BE2C (cell line): ENCODE results near the gene LAMA5.

Source experiments
- DNase-seq: peaks from one replicate; pipeline ENCODE4 v3.0.0-alpha.2; 2020
- H3K27me3 ChIP-seq: fragments of 250-450 bp; sonication (Bioruptor Pico); 2 replicates; pipeline ENCODE4 v1.5.1; 2020; ENCODE audit warnings: mild to moderate bottlenecking
- H3K36me3 ChIP-seq: fragments of 250-450 bp; sonication (Bioruptor Pico); 2 replicates; pipeline ENCODE4 v1.5.1; 2020; ENCODE audit warnings: mild to moderate bottlenecking
- H3K4me1 ChIP-seq: fragments of 250-450 bp; sonication (Bioruptor Pico); 2 replicates; pipeline ENCODE4 v1.5.1; 2020
- H3K4me3 ChIP-seq: 2 replicates; pipeline ENCODE4 v1.5.1; 2011; ENCODE audit warnings: low read depth, low read length
- H3K9me3 ChIP-seq: fragments of 250-450 bp; sonication (Bioruptor Pico); 2 replicates; pipeline ENCODE4 v1.5.1; 2020
- TF ChIP-seq, protein P1 (sequence below): IDR thresholded peaks from 2 replicates; pipeline ENCODE4 v1.5.1; 2012; ENCODE audit warnings: mild to moderate bottlenecking, low read depth, low read length

The LAMA5 gene

GRCh38 chr20:62321975-62322374 lies 45.1 kb downstream of the LAMA5 start:
- no peaks in the 10 kb centered on the region for H3K4me1 ChIP-seq
- TF ChIP-seq, protein P1, sequence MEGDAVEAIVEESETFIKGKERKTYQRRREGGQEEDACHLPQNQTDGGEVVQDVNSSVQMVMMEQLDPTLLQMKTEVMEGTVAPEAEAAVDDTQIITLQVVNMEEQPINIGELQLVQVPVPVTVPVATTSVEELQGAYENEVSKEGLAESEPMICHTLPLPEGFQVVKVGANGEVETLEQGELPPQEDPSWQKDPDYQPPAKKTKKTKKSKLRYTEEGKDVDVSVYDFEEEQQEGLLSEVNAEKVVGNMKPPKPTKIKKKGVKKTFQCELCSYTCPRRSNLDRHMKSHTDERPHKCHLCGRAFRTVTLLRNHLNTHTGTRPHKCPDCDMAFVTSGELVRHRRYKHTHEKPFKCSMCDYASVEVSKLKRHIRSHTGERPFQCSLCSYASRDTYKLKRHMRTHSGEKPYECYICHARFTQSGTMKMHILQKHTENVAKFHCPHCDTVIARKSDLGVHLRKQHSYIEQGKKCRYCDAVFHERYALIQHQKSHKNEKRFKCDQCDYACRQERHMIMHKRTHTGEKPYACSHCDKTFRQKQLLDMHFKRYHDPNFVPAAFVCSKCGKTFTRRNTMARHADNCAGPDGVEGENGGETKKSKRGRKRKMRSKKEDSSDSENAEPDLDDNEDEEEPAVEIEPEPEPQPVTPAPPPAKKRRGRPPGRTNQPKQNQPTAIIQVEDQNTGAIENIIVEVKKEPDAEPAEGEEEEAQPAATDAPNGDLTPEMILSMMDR = no peak
- H3K9me3 ChIP-seq = no peaks in the 10 kb centered on the region; the same call in 1 of the 2 replicates
- H3K4me3 ChIP-seq = no peak overlapping the region
- DNase-seq = no peak
- no peaks in the 10 kb centered on the region; the same call in 1 of the 2 replicates for H3K36me3 ChIP-seq
- no peaks in the 10 kb centered on the region for H3K27me3 ChIP-seq

DNA sequence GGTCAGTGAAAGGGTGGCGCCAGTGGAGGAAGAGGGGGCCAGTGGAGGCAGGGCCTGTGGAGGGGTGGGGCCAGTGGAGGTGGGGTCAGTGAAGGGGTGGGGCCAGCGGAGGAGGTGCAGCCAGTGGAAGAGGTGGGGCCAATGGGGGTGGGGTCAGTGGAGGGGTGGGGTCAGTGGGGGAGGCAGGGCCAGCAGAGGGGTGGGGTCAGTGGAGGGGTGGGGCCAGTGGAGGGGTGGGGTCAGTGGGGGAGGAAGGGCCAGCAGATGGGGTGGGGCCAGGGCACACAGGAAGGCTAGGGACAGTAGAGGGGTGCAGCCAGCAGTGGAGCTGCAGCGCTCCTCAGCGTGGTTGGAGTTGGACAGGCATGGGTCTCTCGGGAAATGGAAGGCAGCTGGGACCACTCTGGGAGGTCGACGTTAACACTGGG lies 45.6 kb downstream of the LAMA5 start:
- no peak overlapping the region for H3K4me3 ChIP-seq
- TF ChIP-seq, protein P1 = no peak
- no peaks in the 10 kb centered on the region; the same call in 1 of the 2 replicates for H3K36me3 ChIP-seq
- no peaks in the 10 kb centered on the region for H3K27me3 ChIP-seq
- no peaks in the 10 kb centered on the region for H3K4me1 ChIP-seq
- DNase-seq = peak; percentile 68
- no peaks in the 10 kb centered on the region; the same call in 1 of the 2 replicates for H3K9me3 ChIP-seq

DNA sequence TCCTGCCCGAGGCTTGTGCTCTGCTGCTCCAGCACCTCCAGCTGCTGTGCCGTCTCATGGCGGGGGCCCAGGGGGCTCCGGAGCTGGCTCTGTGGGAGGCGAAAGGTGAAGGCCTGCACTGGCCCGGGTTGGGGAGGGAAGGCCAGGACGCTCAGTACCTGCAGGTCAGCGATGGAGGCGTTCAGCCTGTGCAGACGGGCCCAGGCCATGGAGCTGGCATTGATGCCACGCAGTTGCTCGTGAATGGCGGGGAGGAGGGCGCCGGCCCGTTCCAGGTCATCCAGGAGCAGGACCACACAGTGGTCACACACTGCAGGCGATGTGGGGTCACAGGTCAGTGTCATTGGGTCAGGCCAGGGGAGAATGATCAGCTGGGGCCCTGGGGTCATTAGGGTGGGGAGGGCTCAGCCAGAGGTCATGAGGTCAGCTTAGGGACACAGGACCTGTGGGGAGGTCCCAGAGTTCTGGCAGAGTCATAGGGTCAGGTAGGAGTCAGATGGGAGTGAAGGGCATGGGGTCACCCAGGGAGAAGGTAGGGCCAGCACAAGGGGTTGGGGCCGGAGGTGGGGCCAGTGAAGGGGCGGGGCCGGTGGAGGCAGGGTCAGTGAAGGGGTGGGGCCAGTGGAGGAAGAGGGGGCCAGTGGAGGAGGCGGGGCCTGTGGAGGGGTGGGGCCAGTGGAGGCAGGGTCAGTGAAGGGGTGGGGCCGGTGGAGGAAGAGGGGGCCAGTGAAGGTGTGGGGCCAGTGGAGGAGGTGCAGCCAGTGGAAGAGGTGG lies 46.3 kb downstream of the LAMA5 start:
- Histone ChIP-seq H3K4me1 (no peaks in the 10 kb centered on the region), H3K4me3 (no peak overlapping the region), H3K27me3 (no peaks in the 10 kb centered on the region), H3K9me3 (no peaks in the 10 kb centered on the region; the same call in 1 of the 2 replicates), H3K36me3 (no peaks in the 10 kb centered on the region; the same call in 1 of the 2 replicates)
- TF ChIP-seq, protein P1 = no peak
- peak; percentile 71 for DNase-seq

GRCh38 chr20:62319346-62319909 lies 47.7 kb downstream of the LAMA5 start:
- H3K4me1 ChIP-seq = no peaks in the 10 kb centered on the region
- no peaks in the 10 kb centered on the region for H3K27me3 ChIP-seq
- no peak for DNase-seq
- no peaks in the 10 kb centered on the region; the same call in 1 of the 2 replicates for H3K36me3 ChIP-seq
- H3K4me3 ChIP-seq = no peak overlapping the region
- TF ChIP-seq, protein P1 = no peak
- H3K9me3 ChIP-seq = no peaks in the 10 kb centered on the region; the same call in 1 of the 2 replicates

DNA sequence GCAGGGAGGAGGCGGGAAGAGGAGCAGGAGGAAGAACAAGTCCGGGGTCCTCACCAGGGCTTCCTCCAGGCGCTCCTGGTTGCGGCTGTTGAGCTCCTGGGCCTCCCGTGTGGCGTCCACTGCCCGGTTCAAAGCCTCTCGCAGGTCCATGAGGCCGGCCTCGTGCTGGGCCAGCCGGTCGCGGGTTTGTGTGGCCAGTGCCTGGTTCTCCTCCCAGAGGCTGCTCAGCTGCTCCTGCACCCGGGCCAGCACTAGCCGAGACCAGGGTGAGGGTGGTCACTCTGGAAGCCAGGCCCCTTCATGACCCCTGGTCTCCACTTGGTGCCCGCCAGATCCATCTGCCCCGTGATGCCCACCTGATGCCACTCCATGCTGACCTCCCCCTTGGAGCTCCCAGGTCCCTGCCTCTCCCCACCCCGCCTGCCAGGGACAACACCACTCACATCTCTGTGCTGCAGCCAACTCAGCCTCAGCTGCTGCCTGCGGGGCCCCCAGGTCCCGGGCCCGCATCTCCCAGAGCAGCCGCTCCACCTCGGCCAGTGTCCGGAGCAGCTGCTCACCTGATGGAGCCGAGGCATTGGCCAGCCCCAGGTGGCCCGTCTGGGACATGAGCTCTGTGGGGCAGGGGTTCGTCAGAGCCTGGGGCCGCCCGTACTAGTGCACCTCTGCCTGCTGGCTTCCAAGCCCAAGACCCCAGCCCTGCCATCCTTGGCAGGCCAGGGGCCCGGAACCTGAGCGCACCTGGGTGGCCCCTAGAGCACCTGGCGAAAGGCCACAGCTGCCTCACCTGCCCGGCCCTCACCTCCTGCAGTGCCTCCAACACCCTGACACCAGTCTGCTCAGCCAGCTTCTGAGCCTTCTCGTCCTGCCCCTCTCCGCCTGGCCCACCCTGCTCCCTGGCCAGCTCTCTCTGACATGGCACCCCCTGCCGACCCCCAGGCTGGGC lies 48.4 kb downstream of the LAMA5 start:
- Histone ChIP-seq H3K4me3 (no peak overlapping the region), H3K36me3 (no peaks in the 10 kb centered on the region; the same call in 1 of the 2 replicates), H3K9me3 (no peaks in the 10 kb centered on the region; the same call in 1 of the 2 replicates), H3K4me1 (no peaks in the 10 kb centered on the region), H3K27me3 (no peaks in the 10 kb centered on the region)
- DNase-seq = no peak
- TF ChIP-seq, protein P1 = no peak
